AG09319 (cell line): ENCODE results near the gene PDSS2.

Experiments used
- DNase-seq: peaks from one replicate; pipeline ENCODE4 v3.0.0-alpha.2; 2010; ENCODE audit warnings: low read depth; ENCODE audit errors: extremely low read depth
- CTCF ChIP-seq: IDR thresholded peaks from 2 replicates; pipeline ENCODE4 v1.5.1; 2011; ENCODE audit warnings: low read depth, mild to moderate bottlenecking, inconsistent platforms, low read length, moderate library complexity

Gene PDSS2

GRCh38 chr6:107132330-107132954 is 326.9 kb downstream of the PDSS2 start:
- TF ChIP-seq CTCF, result peak; percentile 47
- no peak for DNase-seq

GRCh38 chr6:107129370-107129925 is 329.9 kb downstream of the PDSS2 start:
- DNase-seq, result no peak
- TF ChIP-seq CTCF, result no peak

GRCh38 chr6:107128577-107128976 is 330.8 kb downstream of the PDSS2 start:
- no peak for TF ChIP-seq CTCF
- no peak for DNase-seq

- no peak for TF ChIP-seq CTCF
- no peak for DNase-seq
Observed at GRCh38 chr6:107128175-107128574, 331.2 kb downstream of the PDSS2 start.

GRCh38 chr6:107125771-107126170 is 333.6 kb downstream of the PDSS2 start:
- no peak for TF ChIP-seq CTCF
- no peak for DNase-seq

- no peak for TF ChIP-seq CTCF
Observed at GRCh38 chr6:107124934-107125348, 334.4 kb downstream of the PDSS2 start.

GRCh38 chr6:107123501-107123900 is 335.9 kb downstream of the PDSS2 start:
- no peak for TF ChIP-seq CTCF
- no peak for DNase-seq

More at GRCh38 chr6:107124934-107125348, 334.4 kb downstream of the PDSS2 start:
- no peak for DNase-seq
